ENCODE results near the gene NELL1.

GRCh38 chr11:20949585-20949984 is 280.2 kb downstream of the NELL1 start:
- TF ChIP-seq, protein P1, sequence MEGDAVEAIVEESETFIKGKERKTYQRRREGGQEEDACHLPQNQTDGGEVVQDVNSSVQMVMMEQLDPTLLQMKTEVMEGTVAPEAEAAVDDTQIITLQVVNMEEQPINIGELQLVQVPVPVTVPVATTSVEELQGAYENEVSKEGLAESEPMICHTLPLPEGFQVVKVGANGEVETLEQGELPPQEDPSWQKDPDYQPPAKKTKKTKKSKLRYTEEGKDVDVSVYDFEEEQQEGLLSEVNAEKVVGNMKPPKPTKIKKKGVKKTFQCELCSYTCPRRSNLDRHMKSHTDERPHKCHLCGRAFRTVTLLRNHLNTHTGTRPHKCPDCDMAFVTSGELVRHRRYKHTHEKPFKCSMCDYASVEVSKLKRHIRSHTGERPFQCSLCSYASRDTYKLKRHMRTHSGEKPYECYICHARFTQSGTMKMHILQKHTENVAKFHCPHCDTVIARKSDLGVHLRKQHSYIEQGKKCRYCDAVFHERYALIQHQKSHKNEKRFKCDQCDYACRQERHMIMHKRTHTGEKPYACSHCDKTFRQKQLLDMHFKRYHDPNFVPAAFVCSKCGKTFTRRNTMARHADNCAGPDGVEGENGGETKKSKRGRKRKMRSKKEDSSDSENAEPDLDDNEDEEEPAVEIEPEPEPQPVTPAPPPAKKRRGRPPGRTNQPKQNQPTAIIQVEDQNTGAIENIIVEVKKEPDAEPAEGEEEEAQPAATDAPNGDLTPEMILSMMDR (IDR thresholded peaks at IDR 0.05) = no peak
- TF ChIP-seq POLR2A (IDR thresholded peaks at IDR 0.05) = no peak
